SU-DHL-6 (cell line): Measurements from ENCODE around the gene KDM5B.

Source experiments
- CTCF ChIP-seq: fragments of 200-600 bp; sonication (generic); IDR thresholded peaks from one replicate; pipeline ENCODE4 v1.5.1; 2017; ENCODE audit warnings: antibody characterized with exemption, mild to moderate bottlenecking, low read length, moderate library complexity; ENCODE audit not compliant: insufficient read depth, poor library complexity, severe bottlenecking
- EZH2phosphoT487 ChIP-seq: fragments of 200-600 bp; sonication (generic), shearing (Covaris generic); conservative IDR thresholded peaks from 2 replicates; pipeline ENCODE4 v1.6.1; 2018; ENCODE audit warnings: mild to moderate bottlenecking, antibody characterized with exemption, low read length, moderate library complexity, mixed read lengths

- TF ChIP-seq CTCF, result no peak
- no peak for TF ChIP-seq EZH2phosphoT487
Measured at GRCh38 chr1:202831906-202832305, 23.7 kb upstream of the KDM5B start.
